Heart left ventricle (tissue), 16 donors: ENCODE results near the gene CMKLR1. TPM values are rescaled to one million over a fixed set of nuclear protein-coding genes. Genes with fewer than 3 reads are reported as not detected.

Experiments used
- ATAC-seq, 4 donors: fragments of 200-7000 bp; cut with Tn5 transposase; one replicate each; pipeline ENCODE4 v1.9.1; 2020 to 2022; ENCODE audit warnings: moderate library complexity in 4 of 4, mild to moderate bottlenecking in 3 of 4, moderate number of reproducible peaks in 1 of 4
- DNase-seq, 5 donors: peaks; one replicate each; pipeline ENCODE4 v3.0.0-alpha.2; 2020
- H3K27ac ChIP-seq, 12 donors: fragments of 200-600 bp; sonication (generic) in 4 of 12; one replicate each; pipeline versions ENCODE4 v1.5.0 to v1.8.0; 2016 to 2022; ENCODE audit warnings: mild to moderate bottlenecking in 2 of 12
- H3K27me3 ChIP-seq, 9 donors: fragments of 200-600 bp; sonication (generic) in 2 of 9; one replicate each; pipeline versions ENCODE4 v1.5.1 to v1.8.0; 2016 to 2022; ENCODE audit warnings: mild to moderate bottlenecking in 3 of 9
- H3K36me3 ChIP-seq, 9 donors: fragments of 200-600 bp; sonication (generic) in 2 of 9; one replicate each; pipeline versions ENCODE4 v1.5.0 to v1.8.0; 2018 to 2022; ENCODE audit warnings: mild to moderate bottlenecking in 2 of 9
- H3K4me1 ChIP-seq, 12 donors: fragments of 200-600 bp; sonication (generic) in 4 of 12; one replicate each; pipeline versions ENCODE4 v1.5.0 to v1.8.0; 2016 to 2022; ENCODE audit warnings: mild to moderate bottlenecking in 3 of 12
- H3K4me3 ChIP-seq, 12 donors: fragments of 200-600 bp; sonication (generic) in 4 of 12; one replicate each; pipeline versions ENCODE4 v1.5.0 to v1.8.0; 2017 to 2022; ENCODE audit warnings: mild to moderate bottlenecking in 9 of 12, moderate library complexity in 4 of 12
- H3K9me3 ChIP-seq, 12 donors: fragments of 200-600 bp; sonication (generic) in 4 of 12; one replicate each; pipeline versions ENCODE4 v1.5.0 to v1.8.0; 2016 to 2022; ENCODE audit warnings: mild to moderate bottlenecking in 1 of 12
- CTCF ChIP-seq, 12 donors: fragments of 200-600 bp; sonication (generic) in 4 of 12; IDR thresholded peaks; one replicate each; pipeline versions ENCODE4 v1.5.0 to v1.8.0; 2018 to 2022; ENCODE audit warnings: antibody characterized with exemption in 12 of 12, mild to moderate bottlenecking in 5 of 12
- POLR2A ChIP-seq, 2 donors: fragments of 450-650 bp; IDR thresholded peaks; one replicate each; pipeline ENCODE4 v1.6.1; 2017; ENCODE audit warnings: antibody characterized with exemption in 2 of 2, mild to moderate bottlenecking in 2 of 2, moderate library complexity in 2 of 2
- WGBS, 4 donors: extraction: QIAGEN DNeasy Blood & Tissue Kit in 2 of 4; methylation state at CpG; one replicate each; pipeline versions ENCODE4 v1.1.5 to v1.1.7; 2013 to 2018; 5-methylcytosine and 5-hydroxymethylcytosine counted together
- intact Hi-C, 10 donors: fragments of 100-400 bp; cut with DNase I; formaldehyde crosslinking; loops; one replicate each; pipeline versions ENCODE4 v1.11.1 to v1.14.2; 2022
- polyA plus RNA-seq, 2 donors: library from polyadenylated mRNA; stranded (reverse); fragments of 200-250 nt; gene quantifications; one replicate each; pipeline ENCODE4 v1.2.3, GENCODE V29; 2013
- total RNA-seq, 9 donors: library from RNA; depleted of rRNA in 2 of 9; stranded (reverse); fragments of >200 nt in 2 of 9; fragmentation: NEBNext Ultra II Directional in 3 of 9; extraction: Animal tissue kit (Norgen Biotek cat#: 25700) in 3 of 9; gene quantifications; one replicate each; pipeline versions ENCODE4 v1.1.0 to v1.2.4, GENCODE V29; 2016 to 2023
- donor health status: ischemic (EF 13 %, LVEDD 7.1; RV severe dilation, severe dysfunction).
- donor health status: healthy with polysubstance abuse.
- donor health status: DM: no; HTN: yes; CAD: no.
- donor health status: DM: no; HTN: no; CAD: no.
- donor health status: ischemic (EF 25% LVEDD 6.9; RV normal size, moderate dysfunction).
- donor health status: ischemic (EF 25% LVEDD 5.7; RV mildly dilated, moderate dysfunction).
- donor health status: healthy.
- donor health status: DM: yes; HTN: yes; CAD: no.
- donor health status: ischemic (EF 35%, LVEDD 5.7; RV mildly dilated, moderate dysfunction).
- donor health status: nonischemic (EF 11% LVEDD 7.7; RV severe dilation, severe dysfunction).
- donor health status: DM: yes; HTN: yes; CAD: no.
- donor health status: PGD.
- donor health status: ischemic (EF 29% LVEDD 5.4; RV normal size, mild dysfunction).
- donor health status: nonischemic (EF 23%, LVEDD 6.1; RV moderate dilation, normal function).

CMKLR1 gene
- total and polyA plus RNA-seq, 11 donors = 2.0 to 47.3 (median 7.0) TPM

GRCh38 chr12:108301346-108301745 lies 37.8 kb downstream of the CMKLR1 start:
- H3K4me1 ChIP-seq = peaks cover 19 to 95% (median 56%) of the 10 kb centered on the region in 12 donors
- no peak for ATAC-seq
- 89 to 94% (median 93%) methylated on average over 6 of the region's 6 CpGs for WGBS, 4 donors

GRCh38 chr12:108299980-108300696 lies 39.0 kb downstream of the CMKLR1 start:
- peaks cover 17 to 91% (median 50%) of the 10 kb centered on the region in 12 donors for H3K4me1 ChIP-seq
- H3K4me3 ChIP-seq = no peak overlapping the region
- TF ChIP-seq CTCF (IDR thresholded peaks at IDR 0.05) = no peak
- no peak for TF ChIP-seq POLR2A (IDR thresholded peaks at IDR 0.05)
- peaks cover 0 to 6% (median 0%) of the 10 kb centered on the region in 9 donors for H3K27me3 ChIP-seq
- ATAC-seq (no peak), DNase-seq (no peak)
- no peaks in the 10 kb centered on the region for H3K9me3 ChIP-seq
- intact Hi-C loops = loop anchor here in 1 of 10 donors (2.0 to 10.0 kb wide), 2 partner anchors 157 to 525 kb away; no protein-coding TSS in a partner anchor
- WGBS, 4 donors = 96 to 98% (median 97%) methylated on average over 7 of the region's 7 CpGs
- H3K36me3 ChIP-seq = no peaks in the 10 kb centered on the region
- H3K27ac ChIP-seq = peak overlapping the region in 1 of 12 donors; percentile 10

More at GRCh38 chr12:108301346-108301745, 37.8 kb downstream of the CMKLR1 start:
- Histone ChIP-seq H3K27me3 (no peaks in the 10 kb centered on the region), H3K4me3 (no peak overlapping the region), H3K27ac (peak overlapping the region in 4 of 12 donors; percentile 2 to 91 (median 84)), H3K36me3 (no peaks in the 10 kb centered on the region), H3K9me3 (no peaks in the 10 kb centered on the region)
- no peak for TF ChIP-seq CTCF (IDR thresholded peaks at IDR 0.05)
- no peak for TF ChIP-seq POLR2A (IDR thresholded peaks at IDR 0.05)
- DNase-seq = no peak
- intact Hi-C loops = loop anchor here in 1 of 10 donors (10.0 kb wide), 1 partner anchor 523 kb away; no protein-coding TSS in a partner anchor

GRCh38 chr12:108299516-108299915 lies 39.6 kb downstream of the CMKLR1 start:
- no peak for ATAC-seq
- no peak for DNase-seq
- 64 to 76% (median 74%) methylated on average over 4 of the region's 4 CpGs for WGBS, 4 donors
- Histone ChIP-seq H3K27me3 (peaks cover 0 to 6% (median 0%) of the 10 kb centered on the region in 9 donors), H3K4me1 (peaks cover 10 to 85% (median 44%) of the 10 kb centered on the region in 12 donors), H3K9me3 (no peaks in the 10 kb centered on the region), H3K4me3 (no peak overlapping the region), H3K27ac (peak overlapping the region in 1 of 12 donors; percentile 9), H3K36me3 (no peaks in the 10 kb centered on the region)
- intact Hi-C loops = loop anchor here in 1 of 10 donors (2.0 kb wide), 1 partner anchor 157 kb away; no protein-coding TSS in a partner anchor
- TF ChIP-seq CTCF (IDR thresholded peaks at IDR 0.05) (no peak), POLR2A (IDR thresholded peaks at IDR 0.05) (no peak)

GRCh38 chr12:108298761-108299275 lies 40.3 kb downstream of the CMKLR1 start:
- ATAC-seq (no peak), DNase-seq (no peak)
- H3K4me1 ChIP-seq = peaks cover 3 to 78% (median 37%) of the 10 kb centered on the region in 12 donors
- TF ChIP-seq POLR2A (IDR thresholded peaks at IDR 0.05) = no peak
- no peak for TF ChIP-seq CTCF (IDR thresholded peaks at IDR 0.05)
- H3K9me3 ChIP-seq = no peaks in the 10 kb centered on the region
- no peaks in the 10 kb centered on the region for H3K36me3 ChIP-seq
- intact Hi-C loops = loop anchor here in 1 of 10 donors (2.0 kb wide), 1 partner anchor 158 kb away; no protein-coding TSS in a partner anchor
- peaks cover 0 to 6% (median 0%) of the 10 kb centered on the region in 9 donors for H3K27me3 ChIP-seq
- no peak overlapping the region for H3K4me3 ChIP-seq
- peak overlapping the region in 1 of 12 donors; percentile 67 for H3K27ac ChIP-seq
- WGBS, 4 donors = 94 to 98% (median 95%) methylated on average over 4 to 6 of the region's 6 CpGs
